ENCODE results near the gene TAF5L. TPM values are rescaled to one million over a fixed set of nuclear protein-coding genes. Genes with fewer than 3 reads are reported as not detected.

Gene TAF5L
- total RNA-seq, 1 donor from 2014 or later, result 12.5 TPM

DNA sequence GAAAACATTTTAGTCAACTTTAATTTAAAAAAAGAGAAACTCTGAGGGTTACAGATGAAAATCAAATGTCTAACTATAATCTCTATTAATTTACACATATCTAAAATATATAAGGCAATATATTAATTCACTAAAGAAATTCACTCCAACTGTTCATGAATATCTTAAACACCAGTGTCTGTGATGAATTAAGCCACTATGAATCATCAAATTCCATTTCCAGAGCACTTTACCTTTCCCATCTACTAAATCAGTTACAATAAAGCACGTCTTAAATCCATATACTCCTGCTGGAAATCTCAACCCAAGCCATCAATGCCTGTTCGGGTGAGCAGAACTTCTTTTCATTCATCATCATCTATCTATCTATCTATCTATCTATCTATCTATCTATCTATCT lies 4.3 kb downstream of the TAF5L start:
- Histone ChIP-seq H3K27me3 (no peaks in the 10 kb centered on the region), H3K4me1 (peaks cover 38% of the 10 kb centered on the region), H3K36me3 (no peaks in the 10 kb centered on the region), H3K27ac (no peak overlapping the region), H3K4me3 (no peak overlapping the region), H3K9me3 (no peaks in the 10 kb centered on the region)
- DNase-seq (ENCODE audit: extremely low spot score in 2 of 2), result no peak
- no peak for TF ChIP-seq POLR2AphosphoS5 (IDR thresholded peaks at IDR 0.05; ENCODE audit: insufficient read depth in 1 of 2, low read depth in 1 of 2)
- TF ChIP-seq POLR2A (IDR thresholded peaks at IDR 0.05), result no peak
- TF ChIP-seq, protein P1, sequence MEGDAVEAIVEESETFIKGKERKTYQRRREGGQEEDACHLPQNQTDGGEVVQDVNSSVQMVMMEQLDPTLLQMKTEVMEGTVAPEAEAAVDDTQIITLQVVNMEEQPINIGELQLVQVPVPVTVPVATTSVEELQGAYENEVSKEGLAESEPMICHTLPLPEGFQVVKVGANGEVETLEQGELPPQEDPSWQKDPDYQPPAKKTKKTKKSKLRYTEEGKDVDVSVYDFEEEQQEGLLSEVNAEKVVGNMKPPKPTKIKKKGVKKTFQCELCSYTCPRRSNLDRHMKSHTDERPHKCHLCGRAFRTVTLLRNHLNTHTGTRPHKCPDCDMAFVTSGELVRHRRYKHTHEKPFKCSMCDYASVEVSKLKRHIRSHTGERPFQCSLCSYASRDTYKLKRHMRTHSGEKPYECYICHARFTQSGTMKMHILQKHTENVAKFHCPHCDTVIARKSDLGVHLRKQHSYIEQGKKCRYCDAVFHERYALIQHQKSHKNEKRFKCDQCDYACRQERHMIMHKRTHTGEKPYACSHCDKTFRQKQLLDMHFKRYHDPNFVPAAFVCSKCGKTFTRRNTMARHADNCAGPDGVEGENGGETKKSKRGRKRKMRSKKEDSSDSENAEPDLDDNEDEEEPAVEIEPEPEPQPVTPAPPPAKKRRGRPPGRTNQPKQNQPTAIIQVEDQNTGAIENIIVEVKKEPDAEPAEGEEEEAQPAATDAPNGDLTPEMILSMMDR (IDR thresholded peaks at IDR 0.05), result no peak
- intact Hi-C loops (cut with DNase I), result no loop called here

DNA sequence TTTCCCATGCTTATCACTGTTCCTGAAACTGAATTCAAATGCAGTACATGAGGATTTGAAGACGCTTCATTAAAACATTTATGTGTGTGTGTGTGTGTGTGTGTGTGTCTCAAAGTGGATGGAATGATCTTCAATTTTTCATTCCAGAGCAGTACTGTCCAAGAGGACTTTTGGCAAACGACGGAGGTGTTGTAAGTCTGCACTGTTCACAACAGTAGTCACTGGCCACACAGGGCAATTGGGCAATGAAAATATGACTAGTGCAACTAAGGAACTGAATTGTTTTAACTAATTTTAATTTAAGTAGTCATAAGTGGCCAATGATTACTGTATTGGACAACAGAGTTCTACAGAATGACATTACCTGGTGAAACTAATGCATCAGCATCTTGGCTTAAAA lies 5.0 kb downstream of the TAF5L start:
- Histone ChIP-seq H3K27me3 (no peaks in the 10 kb centered on the region), H3K9me3 (no peaks in the 10 kb centered on the region), H3K36me3 (no peaks in the 10 kb centered on the region), H3K27ac (no peak overlapping the region), H3K4me1 (peaks cover 33% of the 10 kb centered on the region), H3K4me3 (no peak overlapping the region)
- intact Hi-C loops (cut with DNase I), result no loop called here
- TF ChIP-seq, protein P1 (IDR thresholded peaks at IDR 0.05), result no peak
- no peak for DNase-seq (ENCODE audit: extremely low spot score in 2 of 2)

GRCh38 chr1:229619614-229620013 lies 6.3 kb downstream of the TAF5L start:
- DNase-seq (ENCODE audit: extremely low spot score in 2 of 2), result no peak
- TF ChIP-seq POLR2A (IDR thresholded peaks at IDR 0.05) (no peak), POLR2AphosphoS5 (IDR thresholded peaks at IDR 0.05; ENCODE audit: insufficient read depth in 1 of 2, low read depth in 1 of 2) (no peak)
- TF ChIP-seq, protein P1 (IDR thresholded peaks at IDR 0.05), result no peak
- no peaks in the 10 kb centered on the region for H3K9me3 ChIP-seq
- H3K4me3 ChIP-seq, result no peak overlapping the region
- intact Hi-C loops (cut with DNase I), result no loop called here
- peaks cover 27% of the 10 kb centered on the region for H3K4me1 ChIP-seq
- no peak overlapping the region for H3K27ac ChIP-seq
- no peaks in the 10 kb centered on the region for H3K27me3 ChIP-seq
- no peaks in the 10 kb centered on the region for H3K36me3 ChIP-seq

GRCh38 chr1:229619002-229619401 lies 6.9 kb downstream of the TAF5L start:
- no peak for DNase-seq (ENCODE audit: extremely low spot score in 2 of 2)
- Histone ChIP-seq H3K4me1 (peaks cover 21% of the 10 kb centered on the region), H3K27ac (no peak overlapping the region), H3K36me3 (peaks cover 0 to 2% of the 10 kb centered on the region in 2 donors), H3K27me3 (no peaks in the 10 kb centered on the region), H3K4me3 (no peak overlapping the region), H3K9me3 (no peaks in the 10 kb centered on the region)
- intact Hi-C loops (cut with DNase I), result no loop called here
- TF ChIP-seq, protein P1 (IDR thresholded peaks at IDR 0.05), result no peak
- TF ChIP-seq POLR2A (IDR thresholded peaks at IDR 0.05), result no peak
- TF ChIP-seq POLR2AphosphoS5 (IDR thresholded peaks at IDR 0.05; ENCODE audit: insufficient read depth in 1 of 2, low read depth in 1 of 2), result no peak

GRCh38 chr1:229617351-229618100 lies 8.4 kb downstream of the TAF5L start:
- intact Hi-C loops (cut with DNase I), result no loop called here
- H3K9me3 ChIP-seq, result no peaks in the 10 kb centered on the region
- H3K27me3 ChIP-seq, result no peaks in the 10 kb centered on the region
- no peak overlapping the region for H3K4me3 ChIP-seq
- peaks cover 0 to 10% of the 10 kb centered on the region in 2 donors for H3K36me3 ChIP-seq
- H3K27ac ChIP-seq, result no peak overlapping the region
- no peak for DNase-seq (ENCODE audit: extremely low spot score in 2 of 2)
- H3K4me1 ChIP-seq, result peaks cover 7% of the 10 kb centered on the region
- TF ChIP-seq, protein P1 (IDR thresholded peaks at IDR 0.05), result no peak
- TF ChIP-seq POLR2AphosphoS5 (IDR thresholded peaks at IDR 0.05; ENCODE audit: insufficient read depth in 1 of 2, low read depth in 1 of 2) (no peak), POLR2A (IDR thresholded peaks at IDR 0.05) (no peak)

Data from vagina (tissue), 2 donors.